Measurements from ENCODE around the gene USP35. TPM values are rescaled to one million over a fixed set of nuclear protein-coding genes. Genes with fewer than 3 reads are reported as not detected.

Gene USP35
- total RNA-seq, 1 experiment from 2014 or later: 6.0 TPM

GRCh38 chr11:78223320-78223954 is 34.7 kb downstream of the USP35 start:
- H3K27ac ChIP-seq (ENCODE audit: low read depth, low read length): no peak overlapping the region
- no peaks in the 10 kb centered on the region for H4K20me1 ChIP-seq (ENCODE audit: insufficient read depth)
- no peak overlapping the region for H3K9ac ChIP-seq (ENCODE audit: low read length)
- intact Hi-C loops (cut with micrococcal nuclease): no loop called here
- ATAC-seq (no peak), DNase-seq (ENCODE audit: low read depth, low spot score) (no peak)
- no peaks in the 10 kb centered on the region for H3K79me2 ChIP-seq (ENCODE audit: insufficient read depth, low read length)
- no peak for TF ChIP-seq EZH2phosphoT487 (IDR thresholded peaks at IDR 0.05; ENCODE audit: borderline replicate concordance)
- no peak for TF ChIP-seq SRF (IDR thresholded peaks at IDR 0.05; ENCODE audit: low read depth)
- TF ChIP-seq, protein P1, sequence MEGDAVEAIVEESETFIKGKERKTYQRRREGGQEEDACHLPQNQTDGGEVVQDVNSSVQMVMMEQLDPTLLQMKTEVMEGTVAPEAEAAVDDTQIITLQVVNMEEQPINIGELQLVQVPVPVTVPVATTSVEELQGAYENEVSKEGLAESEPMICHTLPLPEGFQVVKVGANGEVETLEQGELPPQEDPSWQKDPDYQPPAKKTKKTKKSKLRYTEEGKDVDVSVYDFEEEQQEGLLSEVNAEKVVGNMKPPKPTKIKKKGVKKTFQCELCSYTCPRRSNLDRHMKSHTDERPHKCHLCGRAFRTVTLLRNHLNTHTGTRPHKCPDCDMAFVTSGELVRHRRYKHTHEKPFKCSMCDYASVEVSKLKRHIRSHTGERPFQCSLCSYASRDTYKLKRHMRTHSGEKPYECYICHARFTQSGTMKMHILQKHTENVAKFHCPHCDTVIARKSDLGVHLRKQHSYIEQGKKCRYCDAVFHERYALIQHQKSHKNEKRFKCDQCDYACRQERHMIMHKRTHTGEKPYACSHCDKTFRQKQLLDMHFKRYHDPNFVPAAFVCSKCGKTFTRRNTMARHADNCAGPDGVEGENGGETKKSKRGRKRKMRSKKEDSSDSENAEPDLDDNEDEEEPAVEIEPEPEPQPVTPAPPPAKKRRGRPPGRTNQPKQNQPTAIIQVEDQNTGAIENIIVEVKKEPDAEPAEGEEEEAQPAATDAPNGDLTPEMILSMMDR (IDR thresholded peaks at IDR 0.05 in 2 of 3, conservative IDR thresholded peaks at IDR 0.05 in 1 of 3; ENCODE audit: borderline replicate concordance in 1 of 3, insufficient read depth in 1 of 3, low read depth in 2 of 3, low read length in 2 of 3): no peak
- no peak for TF ChIP-seq JUND (IDR thresholded peaks at IDR 0.05)
- no peak for TF ChIP-seq SP1 (IDR thresholded peaks at IDR 0.05; ENCODE audit: low read depth)
- TF ChIP-seq, protein P2, sequence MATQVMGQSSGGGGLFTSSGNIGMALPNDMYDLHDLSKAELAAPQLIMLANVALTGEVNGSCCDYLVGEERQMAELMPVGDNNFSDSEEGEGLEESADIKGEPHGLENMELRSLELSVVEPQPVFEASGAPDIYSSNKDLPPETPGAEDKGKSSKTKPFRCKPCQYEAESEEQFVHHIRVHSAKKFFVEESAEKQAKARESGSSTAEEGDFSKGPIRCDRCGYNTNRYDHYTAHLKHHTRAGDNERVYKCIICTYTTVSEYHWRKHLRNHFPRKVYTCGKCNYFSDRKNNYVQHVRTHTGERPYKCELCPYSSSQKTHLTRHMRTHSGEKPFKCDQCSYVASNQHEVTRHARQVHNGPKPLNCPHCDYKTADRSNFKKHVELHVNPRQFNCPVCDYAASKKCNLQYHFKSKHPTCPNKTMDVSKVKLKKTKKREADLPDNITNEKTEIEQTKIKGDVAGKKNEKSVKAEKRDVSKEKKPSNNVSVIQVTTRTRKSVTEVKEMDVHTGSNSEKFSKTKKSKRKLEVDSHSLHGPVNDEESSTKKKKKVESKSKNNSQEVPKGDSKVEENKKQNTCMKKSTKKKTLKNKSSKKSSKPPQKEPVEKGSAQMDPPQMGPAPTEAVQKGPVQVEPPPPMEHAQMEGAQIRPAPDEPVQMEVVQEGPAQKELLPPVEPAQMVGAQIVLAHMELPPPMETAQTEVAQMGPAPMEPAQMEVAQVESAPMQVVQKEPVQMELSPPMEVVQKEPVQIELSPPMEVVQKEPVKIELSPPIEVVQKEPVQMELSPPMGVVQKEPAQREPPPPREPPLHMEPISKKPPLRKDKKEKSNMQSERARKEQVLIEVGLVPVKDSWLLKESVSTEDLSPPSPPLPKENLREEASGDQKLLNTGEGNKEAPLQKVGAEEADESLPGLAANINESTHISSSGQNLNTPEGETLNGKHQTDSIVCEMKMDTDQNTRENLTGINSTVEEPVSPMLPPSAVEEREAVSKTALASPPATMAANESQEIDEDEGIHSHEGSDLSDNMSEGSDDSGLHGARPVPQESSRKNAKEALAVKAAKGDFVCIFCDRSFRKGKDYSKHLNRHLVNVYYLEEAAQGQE (IDR thresholded peaks at IDR 0.05; ENCODE audit: low read depth): no peak
- H3K9me2 ChIP-seq (ENCODE audit: insufficient read depth): no peaks in the 10 kb centered on the region
- no peak overlapping the region for H2AFZ ChIP-seq (ENCODE audit: low read depth, low read length, poor library complexity, severe bottlenecking)
- CTCF ChIA-PET: no interaction called here
- H3K27me3 ChIP-seq (ENCODE audit: insufficient read depth, low read length): no peaks in the 10 kb centered on the region
- no peak overlapping the region for H3K4me3 ChIP-seq (replicated peaks in 1 of 2; ENCODE audit: low read depth in 1 of 2, low read length in 2 of 2)
- no peaks in the 10 kb centered on the region for H3K9me3 ChIP-seq (ENCODE audit: control insufficient read depth in 1 of 2, insufficient read depth in 1 of 2, low read depth in 1 of 2, low read length in 2 of 2)
- POLR2A ChIA-PET: no interaction called here
- no TSS peak for BruUV-seq (replicated peaks)
- no peaks in the 10 kb centered on the region for H3K36me3 ChIP-seq (ENCODE audit: control insufficient read depth in 1 of 2, insufficient read depth in 2 of 2, low read length in 2 of 2)
- RAD21 ChIA-PET (ENCODE audit: low non-redundant PET in 1 of 2, low total read pairs in 2 of 2, uncharacterized antibody in 2 of 2, unreplicated experiment in 2 of 2): no interaction called here
- H3K4me2 ChIP-seq (ENCODE audit: low read length): no peak overlapping the region
- H3K4me1 ChIP-seq (ENCODE audit: control insufficient read depth in 1 of 2, insufficient read depth in 2 of 2, low read length in 2 of 2): no peaks in the 10 kb centered on the region
